PC-3 (cell line): ENCODE measurements around the gene TOMM20. TPM values are rescaled to one million over a fixed set of nuclear protein-coding genes. Genes with fewer than 3 reads are reported as not detected.

Source experiments
- ATAC-seq: fragments of 200-7000 bp; cut with Tn5 transposase; 2 replicates; pipeline ENCODE4 v1.9.1; 2020; ENCODE audit warnings: mild to moderate bottlenecking, moderate library complexity
- BruUV-seq: library from RNA; stranded (reverse); fragments of 400-500 nt; replicated peaks from 2 replicates; lab custom pipeline; 2021; lab: Mats Ljungman, UMichigan
- CTCF ChIA-PET: fragments of 300-600 bp; sonication (Branson Sonifier 250); formaldehyde crosslinking; loops from one replicate; lab custom pipeline; 2022; ENCODE audit warnings: antibody characterized with exemption; lab: Charles Lee
- POLR2A ChIA-PET: fragments of 300-600 bp; sonication (Branson Sonifier 250); formaldehyde crosslinking; loops from one replicate; lab custom pipeline; 2022; ENCODE audit warnings: antibody characterized with exemption; ENCODE audit not compliant: unreplicated experiment; lab: Charles Lee
- DNase-seq: peaks from one replicate; pipeline ENCODE4 v3.0.0-alpha.2; 2015
- H2AFZ ChIP-seq: fragments of 300-600 bp; sonication (generic); 2 replicates; pipeline ENCODE4 v1.6.0; 2016; ENCODE audit warnings: antibody characterized with exemption, low read length
- H3F3A ChIP-seq: fragments of 300-600 bp; sonication (generic); one replicate; pipeline ENCODE4 v1.6.0; 2017; ENCODE audit warnings: antibody characterized with exemption, low read length, control low read depth, mild to moderate bottlenecking; ENCODE audit not compliant: unreplicated experiment
- H3K27ac ChIP-seq: fragments of 300-600 bp; sonication (generic); 2 replicates; pipeline ENCODE4 v1.5.1; 2016; ENCODE audit warnings: mild to moderate bottlenecking, low read length
- H3K27me3 ChIP-seq: fragments of 300-600 bp; sonication (generic); 2 replicates; pipeline ENCODE4 v1.6.1; 2016; ENCODE audit warnings: low read length, mixed read lengths
- H3K36me3 ChIP-seq: fragments of 300-600 bp; sonication (generic); 2 replicates; pipeline ENCODE4 v1.6.1; 2016; ENCODE audit warnings: low read depth, mixed run types, low read length, mixed read lengths
- H3K4me1 ChIP-seq: fragments of 300-600 bp; sonication (generic); 2 replicates; pipeline ENCODE4 v1.5.1; 2016; ENCODE audit warnings: low read length; ENCODE audit not compliant: insufficient read depth
- H3K4me2 ChIP-seq: fragments of 300-600 bp; sonication (generic); 2 replicates; pipeline ENCODE4 v1.6.0; 2016; ENCODE audit warnings: low read length
- H3K4me3 ChIP-seq: fragments of 300-600 bp; sonication (generic); 2 replicates; pipeline ENCODE4 v1.5.1; 2016; ENCODE audit warnings: mild to moderate bottlenecking, low read length, mixed read lengths
- H3K79me2 ChIP-seq: fragments of 300-600 bp; sonication (generic); 2 replicates; pipeline ENCODE4 v1.6.1; 2017; ENCODE audit warnings: low read length, mixed read lengths
- H3K9ac ChIP-seq: fragments of 300-600 bp; sonication (generic); 2 replicates; pipeline ENCODE4 v1.6.0; 2016; ENCODE audit warnings: mild to moderate bottlenecking, low read length
- H3K9me2 ChIP-seq: fragments of 300-600 bp; sonication (generic); replicated peaks from 2 replicates; pipeline ENCODE4 v1.6.1; 2016; ENCODE audit warnings: mixed run types, low read length, mixed read lengths
- H3K9me3 ChIP-seq: fragments of 300-600 bp; sonication (generic); 2 replicates; pipeline ENCODE4 v1.6.1; 2016; ENCODE audit warnings: low read length, mixed read lengths
- H4K20me1 ChIP-seq: fragments of 300-600 bp; sonication (generic); 2 replicates; pipeline ENCODE4 v1.6.1; 2016; ENCODE audit warnings: low read length, mixed read lengths
- EZH2 ChIP-seq: fragments of 300-600 bp; sonication (generic); IDR thresholded peaks from one replicate; pipeline ENCODE4 v1.6.1; 2017; ENCODE audit warnings: antibody characterized with exemption, mild to moderate bottlenecking, low read length; ENCODE audit not compliant: unreplicated experiment
- EZH2phosphoT487 ChIP-seq: fragments of 300-600 bp; sonication (generic); IDR thresholded peaks from 2 replicates; pipeline ENCODE4 v1.6.1; 2018; ENCODE audit warnings: mild to moderate bottlenecking, antibody characterized with exemption, low read length, borderline replicate concordance
- intact Hi-C: fragments of 100-400 bp; cut with micrococcal nuclease; formaldehyde crosslinking; loops from 2 replicates; pipeline ENCODE4 v1.9.0; 2023
- total RNA-seq: library from RNA; depleted of rRNA; stranded (reverse); fragments of >200 nt; gene quantifications from 2 replicates; pipeline ENCODE4 v1.2.3, GENCODE V29; 2014
- TF ChIP-seq, protein P1 (sequence below): fragments of 300-600 bp; sonication (generic); conservative IDR thresholded peaks from 2 replicates; pipeline ENCODE4 v1.5.1; 2017; ENCODE audit warnings: antibody characterized with exemption, low read depth, mild to moderate bottlenecking, low read length

TOMM20 gene
- total RNA-seq, 1 experiment from 2014 or later = 48.0 TPM

DNA sequence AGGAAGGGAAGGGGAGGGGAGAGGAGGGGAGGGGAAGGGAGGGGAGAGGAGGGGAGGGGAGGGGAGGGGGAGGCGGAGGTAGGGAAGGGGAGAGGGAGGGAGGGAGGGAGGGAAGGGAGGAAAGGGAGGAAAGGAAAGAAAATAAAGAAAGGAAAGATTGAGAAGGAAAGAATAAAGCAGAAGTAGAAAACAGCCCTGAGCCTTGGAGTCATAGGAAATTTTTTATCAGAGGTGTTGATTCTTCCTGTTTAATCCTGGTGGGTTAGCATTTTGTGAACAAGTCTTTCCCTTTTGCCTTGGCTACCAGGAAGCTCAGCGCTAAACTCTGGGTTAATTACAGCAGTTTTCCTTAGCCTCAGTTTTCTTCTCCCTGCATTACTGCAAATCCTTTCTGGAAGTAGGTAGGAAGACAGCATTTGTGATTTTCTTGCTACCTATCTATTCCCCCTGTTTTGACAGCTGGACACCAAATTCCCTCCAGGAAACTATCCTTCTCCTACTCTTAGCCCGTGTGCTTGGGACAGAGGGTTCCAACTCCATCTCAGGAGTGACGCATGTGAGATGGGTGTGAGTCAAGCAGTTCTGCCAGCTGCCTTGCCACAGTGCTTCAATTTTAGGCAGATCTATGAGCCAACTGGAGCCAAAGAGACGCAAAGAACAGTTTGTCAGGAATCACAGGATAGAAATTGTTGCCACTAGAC lies 26.9 kb downstream of the TOMM20 start:
- CTCF ChIA-PET = no interaction called here
- no peaks in the 10 kb centered on the region for H3K27me3 ChIP-seq
- BruUV-seq = no TSS peak

DNA sequence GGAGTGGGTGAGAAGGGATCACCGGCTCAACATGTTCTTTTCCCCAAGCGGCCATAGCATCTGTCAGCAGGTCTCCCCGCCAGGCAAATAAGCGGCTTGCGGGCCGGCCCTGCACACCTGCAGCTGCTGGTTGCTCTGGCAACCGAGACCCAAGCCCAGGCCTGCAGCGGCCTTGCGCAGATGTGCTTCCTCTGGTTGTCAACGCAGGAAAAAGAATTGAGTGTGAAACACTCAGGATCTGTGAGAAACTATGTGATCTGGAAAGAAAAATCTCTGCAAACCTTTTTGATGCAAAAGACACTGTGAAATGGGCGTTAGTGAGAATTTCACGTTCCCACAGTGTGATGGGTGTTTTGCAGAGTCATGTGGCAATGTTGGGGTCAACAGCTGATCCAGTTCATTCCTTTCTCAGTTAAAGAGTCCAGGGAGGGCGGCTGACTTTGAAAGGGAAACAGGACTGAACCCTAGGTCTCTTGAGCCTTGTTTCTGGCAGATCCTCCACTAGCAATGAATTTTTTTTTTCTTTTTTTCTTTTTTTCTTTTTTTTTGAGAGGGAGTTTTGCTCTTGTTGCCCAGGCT lies 28.4 kb downstream of the TOMM20 start:
- Histone ChIP-seq H3K4me1 (peaks cover 8% of the 10 kb centered on the region), H3K79me2 (no peaks in the 10 kb centered on the region), H3K9ac (no peak overlapping the region), H3F3A (peaks cover 4% of the 10 kb centered on the region), H3K4me2 (no peak overlapping the region), H2AFZ (no peak overlapping the region), H4K20me1 (no peaks in the 10 kb centered on the region), H3K4me3 (no peak overlapping the region), H3K9me2 (no peaks in the 10 kb centered on the region), H3K9me3 (no peaks in the 10 kb centered on the region), H3K27ac (no peak overlapping the region), H3K36me3 (no peaks in the 10 kb centered on the region), H3K27me3 (no peaks in the 10 kb centered on the region)
- POLR2A ChIA-PET = no interaction called here
- ATAC-seq (no peak), DNase-seq (no peak)
- TF ChIP-seq EZH2phosphoT487 (no peak), EZH2 (no peak)
- TF ChIP-seq, protein P1, sequence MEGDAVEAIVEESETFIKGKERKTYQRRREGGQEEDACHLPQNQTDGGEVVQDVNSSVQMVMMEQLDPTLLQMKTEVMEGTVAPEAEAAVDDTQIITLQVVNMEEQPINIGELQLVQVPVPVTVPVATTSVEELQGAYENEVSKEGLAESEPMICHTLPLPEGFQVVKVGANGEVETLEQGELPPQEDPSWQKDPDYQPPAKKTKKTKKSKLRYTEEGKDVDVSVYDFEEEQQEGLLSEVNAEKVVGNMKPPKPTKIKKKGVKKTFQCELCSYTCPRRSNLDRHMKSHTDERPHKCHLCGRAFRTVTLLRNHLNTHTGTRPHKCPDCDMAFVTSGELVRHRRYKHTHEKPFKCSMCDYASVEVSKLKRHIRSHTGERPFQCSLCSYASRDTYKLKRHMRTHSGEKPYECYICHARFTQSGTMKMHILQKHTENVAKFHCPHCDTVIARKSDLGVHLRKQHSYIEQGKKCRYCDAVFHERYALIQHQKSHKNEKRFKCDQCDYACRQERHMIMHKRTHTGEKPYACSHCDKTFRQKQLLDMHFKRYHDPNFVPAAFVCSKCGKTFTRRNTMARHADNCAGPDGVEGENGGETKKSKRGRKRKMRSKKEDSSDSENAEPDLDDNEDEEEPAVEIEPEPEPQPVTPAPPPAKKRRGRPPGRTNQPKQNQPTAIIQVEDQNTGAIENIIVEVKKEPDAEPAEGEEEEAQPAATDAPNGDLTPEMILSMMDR = no peak
- CTCF ChIA-PET = no interaction called here
- intact Hi-C loops = loop anchor here (10.0 kb wide), 1 partner anchor 65 kb away; the partner anchor contains the start of gene RBM34
- no TSS peak for BruUV-seq

More for the DNA sequence above, 26.9 kb downstream of the TOMM20 start:
- intact Hi-C loops = loop anchor here (10.0 kb wide), 1 partner anchor 63 kb away; the partner anchor contains the start of gene RBM34
- POLR2A ChIA-PET = no interaction called here
- Histone ChIP-seq H3K9me3 (no peaks in the 10 kb centered on the region), H3K27ac (no peak overlapping the region), H3K4me3 (no peak overlapping the region), H3K9me2 (no peaks in the 10 kb centered on the region), H3F3A (peaks cover 4% of the 10 kb centered on the region), H2AFZ (no peak overlapping the region), H4K20me1 (no peaks in the 10 kb centered on the region), H3K79me2 (no peaks in the 10 kb centered on the region), H3K4me2 (no peak overlapping the region), H3K4me1 (peaks cover 11% of the 10 kb centered on the region), H3K9ac (no peak overlapping the region), H3K36me3 (no peaks in the 10 kb centered on the region)
- no peak for TF ChIP-seq EZH2phosphoT487
- TF ChIP-seq, protein P1 = no peak
- TF ChIP-seq EZH2 = no peak
- DNase-seq (no peak), ATAC-seq (no peak)

- intact Hi-C loops = no loop called here
- Histone ChIP-seq H3K27ac (no peak overlapping the region), H4K20me1 (no peaks in the 10 kb centered on the region), H3F3A (no peaks in the 10 kb centered on the region), H3K79me2 (no peaks in the 10 kb centered on the region), H3K9me3 (no peaks in the 10 kb centered on the region), H3K27me3 (no peaks in the 10 kb centered on the region), H3K9ac (no peak overlapping the region), H3K4me2 (no peak overlapping the region), H3K4me1 (no peaks in the 10 kb centered on the region), H3K4me3 (no peak overlapping the region), H2AFZ (no peak overlapping the region), H3K36me3 (no peaks in the 10 kb centered on the region), H3K9me2 (no peaks in the 10 kb centered on the region)
- ATAC-seq (no peak), DNase-seq (no peak)
- no peak for TF ChIP-seq EZH2phosphoT487
- TF ChIP-seq, protein P1 = no peak
- POLR2A ChIA-PET = no interaction called here
- BruUV-seq = no TSS peak
- CTCF ChIA-PET = no interaction called here
Measured at GRCh38 chr1:235098991-235099390, 29.6 kb downstream of the TOMM20 start.
